GM18508 (cell line): Measurements from ENCODE around the gene SHISA9.
"Not testable (repeated sequence)": the region's sequence is repeated elsewhere in the genome, so short reads cannot be mapped to it uniquely, and the experiment has no call there.

Experiments used
- ATAC-seq: cut with Tn5 transposase; IDR thresholded peaks from one replicate; pipeline ENCODE4 v1.9.1; 2021; ENCODE audit warnings: moderate number of reproducible peaks; ENCODE audit not compliant: insufficient read depth, unreplicated experiment

The SHISA9 gene

GRCh38 chr16:12899529-12900143, 1.8 kb upstream of the SHISA9 start:
- no peak for ATAC-seq

GRCh38 chr16:12900156-12900555, 1.2 kb upstream of the SHISA9 start:
- ATAC-seq = no peak

GRCh38 chr16:12900599-12901203, 697 bp upstream of the SHISA9 start:
- ATAC-seq = no peak

GRCh38 chr16:12901204-12901596, 198 bp upstream of the SHISA9 start:
- no peak for ATAC-seq

GRCh38 chr16:12902511-12903372, 1.3 kb downstream of the SHISA9 start:
- ATAC-seq = no peak

- no peak for ATAC-seq
Measured at GRCh38 chr16:12903407-12904328, 2.3 kb downstream of the SHISA9 start.

GRCh38 chr16:12904329-12904671, 2.9 kb downstream of the SHISA9 start:
- no peak for ATAC-seq

- ATAC-seq = no peak
Measured at GRCh38 chr16:12906271-12906670, 4.9 kb downstream of the SHISA9 start.

- ATAC-seq = no peak
Measured at GRCh38 chr16:12906765-12907516, 5.5 kb downstream of the SHISA9 start.

- no peak for ATAC-seq
Measured at GRCh38 chr16:12907670-12908233, 6.4 kb downstream of the SHISA9 start.

- no peak for ATAC-seq
Measured at GRCh38 chr16:12917246-12917645, 15.8 kb downstream of the SHISA9 start.

GRCh38 chr16:12917653-12918052, 16.3 kb downstream of the SHISA9 start:
- no peak for ATAC-seq

GRCh38 chr16:12920739-12921138, 19.3 kb downstream of the SHISA9 start:
- ATAC-seq = no peak

- ATAC-seq = not testable (repeated sequence)
Measured at GRCh38 chr16:12923640-12924039, 22.2 kb downstream of the SHISA9 start.

- ATAC-seq = no peak
Measured at GRCh38 chr16:12925026-12925800, 23.8 kb downstream of the SHISA9 start.

GRCh38 chr16:12927591-12927990, 26.2 kb downstream of the SHISA9 start:
- ATAC-seq = no peak

- ATAC-seq = no peak
Measured at GRCh38 chr16:12930881-12931280, 29.5 kb downstream of the SHISA9 start.

GRCh38 chr16:12936391-12936790, 35.0 kb downstream of the SHISA9 start:
- no peak for ATAC-seq

GRCh38 chr16:12941896-12942295, 40.5 kb downstream of the SHISA9 start:
- ATAC-seq = no peak
